AG09309 (cell line): Measurements from ENCODE around the gene RYR2.

Experiments
- DNase-seq: peaks from one replicate; pipeline ENCODE4 v3.0.0-alpha.2; 2010; ENCODE audit warnings: low read depth
- H3K4me3 ChIP-seq: 2 replicates; pipeline ENCODE4 v1.5.1; 2011; ENCODE audit warnings: mild to moderate bottlenecking, low read depth, low read length, moderate library complexity; ENCODE audit not compliant: control insufficient read depth
- TF ChIP-seq, protein P1 (sequence below): IDR thresholded peaks from 2 replicates; pipeline ENCODE4 v1.5.1; 2011; ENCODE audit warnings: mild to moderate bottlenecking, low read depth, low read length, inconsistent platforms; ENCODE audit not compliant: insufficient read depth, control insufficient read depth; ENCODE audit errors: missing control alignments

Gene RYR2

DNA sequence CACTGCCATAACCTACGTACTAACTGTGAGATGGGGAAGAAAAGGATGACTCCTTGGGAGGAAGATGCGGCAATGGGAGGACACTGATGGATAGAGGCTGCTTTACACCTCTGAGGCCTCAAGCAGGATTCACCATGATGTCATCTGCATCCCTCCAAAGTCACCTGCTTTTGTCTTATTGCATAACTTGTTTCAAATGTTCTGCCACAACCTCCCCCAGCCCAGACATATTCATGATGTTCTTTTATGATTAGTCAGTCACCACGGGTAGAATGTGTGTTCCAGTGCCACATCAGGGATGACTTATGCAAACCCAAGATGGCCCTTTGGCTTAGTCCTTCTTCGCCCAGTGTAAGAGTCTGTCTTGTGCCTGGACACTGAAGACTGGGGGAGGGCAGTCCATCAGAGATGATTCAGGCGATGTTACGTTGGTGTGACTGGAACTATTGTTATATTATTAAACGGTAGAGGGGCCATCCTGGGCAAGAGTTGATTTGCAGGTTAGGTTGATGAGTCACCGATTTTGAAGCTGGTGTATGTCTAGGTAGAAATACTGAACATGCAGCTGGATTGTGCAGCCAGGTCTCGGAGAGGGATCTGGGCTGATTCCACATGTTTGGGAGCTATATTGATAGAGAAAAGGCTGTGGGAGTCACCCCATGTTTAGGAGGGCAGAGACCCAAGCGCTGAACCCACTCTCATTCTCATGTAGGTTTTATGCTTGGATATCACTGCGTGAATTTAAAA, 32.6 kb downstream of the RYR2 start:
- H3K4me3 ChIP-seq = no peak overlapping the region
- TF ChIP-seq, protein P1, sequence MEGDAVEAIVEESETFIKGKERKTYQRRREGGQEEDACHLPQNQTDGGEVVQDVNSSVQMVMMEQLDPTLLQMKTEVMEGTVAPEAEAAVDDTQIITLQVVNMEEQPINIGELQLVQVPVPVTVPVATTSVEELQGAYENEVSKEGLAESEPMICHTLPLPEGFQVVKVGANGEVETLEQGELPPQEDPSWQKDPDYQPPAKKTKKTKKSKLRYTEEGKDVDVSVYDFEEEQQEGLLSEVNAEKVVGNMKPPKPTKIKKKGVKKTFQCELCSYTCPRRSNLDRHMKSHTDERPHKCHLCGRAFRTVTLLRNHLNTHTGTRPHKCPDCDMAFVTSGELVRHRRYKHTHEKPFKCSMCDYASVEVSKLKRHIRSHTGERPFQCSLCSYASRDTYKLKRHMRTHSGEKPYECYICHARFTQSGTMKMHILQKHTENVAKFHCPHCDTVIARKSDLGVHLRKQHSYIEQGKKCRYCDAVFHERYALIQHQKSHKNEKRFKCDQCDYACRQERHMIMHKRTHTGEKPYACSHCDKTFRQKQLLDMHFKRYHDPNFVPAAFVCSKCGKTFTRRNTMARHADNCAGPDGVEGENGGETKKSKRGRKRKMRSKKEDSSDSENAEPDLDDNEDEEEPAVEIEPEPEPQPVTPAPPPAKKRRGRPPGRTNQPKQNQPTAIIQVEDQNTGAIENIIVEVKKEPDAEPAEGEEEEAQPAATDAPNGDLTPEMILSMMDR = no peak
- no peak for DNase-seq

DNA sequence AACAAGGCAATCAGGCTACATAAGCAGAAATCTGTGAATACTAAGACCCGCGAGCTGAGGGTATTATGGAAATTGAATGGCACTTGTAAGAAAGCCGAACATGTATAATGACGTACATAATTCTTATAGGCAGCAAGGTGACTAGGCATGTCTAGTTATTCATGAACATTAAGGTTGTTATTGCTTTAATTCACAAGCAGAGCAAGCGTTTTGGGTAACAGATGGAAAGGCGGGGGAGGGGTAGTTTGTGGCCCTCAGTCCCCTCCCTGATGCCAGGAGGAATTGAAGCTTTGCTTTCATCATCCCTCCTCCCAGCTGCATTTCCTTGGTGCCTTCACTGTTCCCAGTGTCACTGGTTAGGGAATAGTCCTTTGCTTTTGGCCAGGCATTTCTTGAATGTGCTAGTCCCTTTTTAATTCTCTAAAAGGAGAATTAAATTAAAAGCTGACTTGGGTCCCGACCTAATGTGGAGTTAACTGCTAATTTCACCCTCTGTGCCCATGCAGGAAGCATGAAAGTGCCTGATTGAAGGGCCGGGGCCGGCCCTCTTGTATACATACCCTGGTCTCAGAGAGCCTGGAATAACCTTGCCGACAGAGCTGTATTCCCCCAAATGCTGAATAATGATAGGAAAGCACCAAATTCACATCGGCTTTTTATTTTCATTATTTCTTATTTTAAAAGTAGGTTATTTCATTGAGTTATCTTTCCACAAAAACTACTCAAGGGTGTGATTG, 42.5 kb downstream of the RYR2 start:
- TF ChIP-seq, protein P1 = no peak
- no peak overlapping the region for H3K4me3 ChIP-seq
- DNase-seq = no peak

DNA sequence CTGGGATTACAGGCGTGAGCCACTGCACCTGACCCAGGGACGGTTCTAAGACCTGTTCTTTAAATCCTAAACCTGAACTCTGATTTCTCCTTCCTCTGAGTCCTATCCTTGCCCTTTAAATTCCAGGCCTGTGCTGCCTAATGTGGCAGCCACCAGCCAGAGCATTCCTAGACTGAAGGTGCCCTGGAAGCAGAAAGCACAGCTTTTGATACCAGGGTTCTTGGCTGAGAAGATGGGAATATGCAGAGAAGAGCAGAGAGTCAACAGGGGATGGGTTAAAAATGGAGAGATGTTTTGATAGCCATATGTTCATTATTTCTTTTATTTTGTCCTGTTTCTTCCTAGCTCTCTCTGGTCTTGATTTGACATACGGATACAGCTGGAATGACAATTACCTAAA, 49.7 kb downstream of the RYR2 start:
- TF ChIP-seq, protein P1 = no peak
- no peak for DNase-seq
- H3K4me3 ChIP-seq = no peak overlapping the region

DNA sequence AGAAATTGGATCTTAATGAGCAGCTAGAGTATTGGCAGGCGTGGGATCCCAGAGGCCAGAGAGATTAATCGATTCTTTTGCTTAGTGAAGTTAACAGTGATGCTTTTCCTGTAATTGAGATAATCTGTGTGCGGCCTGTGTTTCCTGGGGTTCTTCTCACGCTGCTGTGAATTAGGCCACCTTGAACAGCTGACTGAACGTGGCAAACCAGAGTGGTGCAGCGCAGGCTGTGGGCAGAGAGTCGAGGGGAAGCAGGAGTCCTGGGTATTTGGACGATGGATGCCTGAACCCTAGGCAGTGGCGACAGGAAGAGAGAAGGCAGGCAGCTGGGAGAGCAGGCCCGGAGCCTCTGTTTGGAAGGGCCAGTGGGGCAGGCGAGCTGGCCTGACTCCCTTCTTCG, 51.7 kb downstream of the RYR2 start:
- no peak overlapping the region for H3K4me3 ChIP-seq
- no peak for DNase-seq
- TF ChIP-seq, protein P1 = no peak

DNA sequence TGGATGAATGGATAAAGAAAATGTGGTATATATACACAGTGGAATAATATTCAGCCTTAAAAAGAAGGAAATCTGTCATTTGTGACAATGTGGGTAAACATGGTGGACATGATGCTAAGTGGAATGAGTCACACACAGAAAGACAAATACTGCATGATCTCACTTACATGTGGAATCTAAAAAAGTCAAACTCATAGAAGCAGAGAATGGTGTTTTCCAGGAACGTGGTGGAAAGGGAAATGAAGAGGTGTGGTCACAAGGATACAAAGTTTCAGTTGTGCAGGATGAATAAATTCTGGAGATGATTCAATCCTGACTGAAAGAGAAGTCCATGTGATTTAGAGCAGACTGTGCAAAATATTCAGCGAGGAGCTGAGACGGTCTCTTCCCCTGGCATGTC, 56.6 kb downstream of the RYR2 start:
- TF ChIP-seq, protein P1 = no peak
- no peak for DNase-seq
- no peak overlapping the region for H3K4me3 ChIP-seq

DNA sequence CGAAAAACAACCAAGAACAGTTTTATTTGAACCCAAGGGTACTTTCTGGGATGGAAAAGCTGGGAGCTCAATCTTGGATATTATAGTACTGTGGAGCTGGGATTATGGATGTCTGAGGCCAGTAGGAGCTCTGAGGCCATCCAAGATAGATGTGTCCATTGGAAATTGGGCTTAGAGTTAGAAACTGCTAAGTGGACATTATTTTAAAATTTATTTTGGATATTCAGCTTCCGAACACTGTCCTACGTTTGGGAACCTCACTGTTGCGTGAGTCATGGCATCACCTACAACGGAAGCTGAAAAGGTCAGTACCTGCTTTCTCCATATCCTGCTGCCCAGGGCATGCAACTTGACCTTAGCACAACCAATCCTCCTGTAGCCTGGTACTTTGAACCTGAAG, 61.0 kb downstream of the RYR2 start:
- TF ChIP-seq, protein P1 = no peak
- DNase-seq = no peak
- no peak overlapping the region for H3K4me3 ChIP-seq

DNA sequence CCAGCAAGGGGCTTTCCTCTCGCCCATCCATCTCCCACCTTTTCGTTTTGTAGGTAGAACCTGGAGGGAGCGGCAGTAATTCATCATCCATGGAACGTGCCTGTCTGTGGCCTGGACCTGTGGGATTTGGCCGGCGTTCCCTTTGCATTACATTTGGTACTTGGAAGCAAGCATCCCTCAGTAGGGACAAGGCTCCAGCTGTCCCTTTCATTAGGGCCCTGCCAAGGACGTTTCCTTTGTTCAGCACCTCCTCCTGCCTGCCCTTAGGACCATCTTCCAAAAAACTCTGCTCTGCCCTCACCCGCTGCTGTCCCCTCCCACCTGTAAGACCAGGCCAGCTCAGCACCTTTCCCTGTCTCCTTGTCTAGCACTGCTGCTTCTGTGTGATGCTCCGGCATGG, 62.1 kb downstream of the RYR2 start:
- no peak overlapping the region for H3K4me3 ChIP-seq
- TF ChIP-seq, protein P1 = no peak

More for the DNA sequence above, 62.1 kb downstream of the RYR2 start:
- no peak for DNase-seq
